Mucosa of rectum (tissue), 2 donors: Measurements from ENCODE around the gene MRAP2.

Source experiments
- H3K27ac ChIP-seq, 2 donors: one replicate each; pipeline ENCODE4 v1.7.0; 2013; ENCODE audit warnings: inconsistent platforms in 2 of 2, low read depth in 2 of 2, low read length in 2 of 2
- H3K27me3 ChIP-seq, 2 donors: one replicate each; pipeline ENCODE4 v1.7.0; 2013; ENCODE audit warnings: low read length in 2 of 2; ENCODE audit not compliant: control insufficient read depth in 2 of 2, insufficient read depth in 2 of 2
- H3K36me3 ChIP-seq, 2 donors: one replicate each; pipeline ENCODE4 v1.7.0; 2013; ENCODE audit warnings: low read length in 2 of 2; ENCODE audit not compliant: control insufficient read depth in 2 of 2, insufficient read depth in 2 of 2
- H3K4me1 ChIP-seq, 2 donors: one replicate each; pipeline ENCODE4 v1.7.0; 2013; ENCODE audit warnings: low read length in 2 of 2, mild to moderate bottlenecking in 1 of 2; ENCODE audit not compliant: control insufficient read depth in 2 of 2, insufficient read depth in 2 of 2
- H3K4me3 ChIP-seq, 2 donors: one replicate each; pipeline ENCODE4 v1.7.0; 2013; ENCODE audit warnings: low read length in 2 of 2
- H3K9ac ChIP-seq, 2 donors: one replicate each; pipeline ENCODE4 v1.7.0; 2013; ENCODE audit warnings: low read length in 2 of 2, low read depth in 1 of 2, mild to moderate bottlenecking in 1 of 2
- H3K9me3 ChIP-seq, 2 donors: one replicate each; pipeline ENCODE4 v1.7.0; 2013; ENCODE audit warnings: low read length in 2 of 2; ENCODE audit not compliant: control insufficient read depth in 2 of 2
- donor health status: healthy.
- donor health status: Normal muscosa, but diverticular disease.

The MRAP2 gene

GRCh38 chr6:84013354-84013753 is 20.2 kb upstream of the MRAP2 start:
- H3K36me3 ChIP-seq = no peaks in the 10 kb centered on the region
- H3K27me3 ChIP-seq = no peaks in the 10 kb centered on the region
- H3K9ac ChIP-seq = no peak overlapping the region
- H3K4me3 ChIP-seq = no peak overlapping the region
- no peaks in the 10 kb centered on the region for H3K9me3 ChIP-seq
- peaks cover 2 to 11% of the 10 kb centered on the region in 2 donors for H3K4me1 ChIP-seq
- H3K27ac ChIP-seq = no peak overlapping the region

GRCh38 chr6:84013931-84014330 is 19.6 kb upstream of the MRAP2 start:
- H3K4me1 ChIP-seq = peaks cover 2 to 11% of the 10 kb centered on the region in 2 donors
- no peak overlapping the region for H3K9ac ChIP-seq

GRCh38 chr6:84016029-84016428 is 17.5 kb upstream of the MRAP2 start:
- Histone ChIP-seq H3K27me3 (no peaks in the 10 kb centered on the region), H3K36me3 (no peaks in the 10 kb centered on the region), H3K9me3 (no peaks in the 10 kb centered on the region), H3K4me1 (peaks cover 2 to 11% of the 10 kb centered on the region in 2 donors), H3K4me3 (no peak overlapping the region), H3K27ac (no peak overlapping the region), H3K9ac (no peak overlapping the region)

More at GRCh38 chr6:84013931-84014330, 19.6 kb upstream of the MRAP2 start:
- Histone ChIP-seq H3K27me3 (no peaks in the 10 kb centered on the region), H3K4me3 (no peak overlapping the region), H3K36me3 (no peaks in the 10 kb centered on the region), H3K9me3 (no peaks in the 10 kb centered on the region), H3K27ac (no peak overlapping the region)

- no peaks in the 10 kb centered on the region for H3K36me3 ChIP-seq
- H3K4me3 ChIP-seq = no peak overlapping the region
- no peaks in the 10 kb centered on the region for H3K9me3 ChIP-seq
- no peaks in the 10 kb centered on the region for H3K27me3 ChIP-seq
- H3K9ac ChIP-seq = no peak overlapping the region
- no peak overlapping the region for H3K27ac ChIP-seq
- peaks cover 2 to 11% of the 10 kb centered on the region in 2 donors for H3K4me1 ChIP-seq
These were observed 15.7 kb upstream of the MRAP2 start for GRCh38 chr6:84017709-84018452.

DNA sequence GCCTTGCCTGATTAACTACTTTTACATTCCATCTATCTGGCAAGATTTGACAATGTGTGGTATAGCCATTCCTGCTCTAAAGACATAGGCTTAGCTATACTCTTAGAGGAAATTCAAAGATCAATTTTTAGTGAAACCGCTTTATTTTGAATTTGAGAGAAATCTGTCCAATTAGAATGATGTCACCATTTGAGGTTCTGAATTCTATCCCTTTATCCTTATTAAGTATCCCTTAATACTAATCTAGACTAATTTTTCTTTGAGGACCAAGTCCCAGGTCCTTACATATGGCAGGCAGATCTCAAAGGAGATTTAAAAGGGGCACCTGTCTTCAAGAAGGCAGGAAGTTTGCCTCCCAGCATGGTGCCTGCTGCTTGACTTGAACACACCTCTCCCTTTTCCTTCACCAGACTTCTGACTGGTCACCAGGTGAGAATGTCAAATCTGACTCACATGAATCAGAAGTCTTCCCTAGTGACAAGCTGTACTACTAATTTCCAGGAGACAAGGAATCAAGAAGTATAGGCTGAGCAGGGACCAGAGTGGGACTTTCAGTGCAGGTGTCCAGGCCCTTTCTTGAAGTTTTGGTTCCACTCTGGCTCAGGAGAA is 15.0 kb upstream of the MRAP2 start:
- H3K27ac ChIP-seq = no peak overlapping the region
- no peaks in the 10 kb centered on the region for H3K27me3 ChIP-seq
- H3K4me1 ChIP-seq = peaks cover 2 to 11% of the 10 kb centered on the region in 2 donors

GRCh38 chr6:84019141-84019841 is 14.3 kb upstream of the MRAP2 start:
- Histone ChIP-seq H3K9ac (no peak overlapping the region), H3K4me1 (peaks cover 2 to 7% of the 10 kb centered on the region in 2 donors), H3K27ac (no peak overlapping the region), H3K4me3 (no peak overlapping the region), H3K9me3 (no peaks in the 10 kb centered on the region), H3K27me3 (no peaks in the 10 kb centered on the region), H3K36me3 (no peaks in the 10 kb centered on the region)

More for the DNA sequence above, 15.0 kb upstream of the MRAP2 start:
- Histone ChIP-seq H3K9me3 (no peaks in the 10 kb centered on the region), H3K9ac (no peak overlapping the region), H3K36me3 (no peaks in the 10 kb centered on the region), H3K4me3 (no peak overlapping the region)

GRCh38 chr6:84019842-84020211 is 13.7 kb upstream of the MRAP2 start:
- Histone ChIP-seq H3K27me3 (no peaks in the 10 kb centered on the region), H3K9ac (no peak overlapping the region), H3K27ac (no peak overlapping the region), H3K36me3 (no peaks in the 10 kb centered on the region), H3K4me3 (no peak overlapping the region), H3K9me3 (no peaks in the 10 kb centered on the region), H3K4me1 (peaks cover 2 to 7% of the 10 kb centered on the region in 2 donors)

GRCh38 chr6:84021625-84022024 is 11.9 kb upstream of the MRAP2 start:
- H3K4me3 ChIP-seq = no peak overlapping the region
- H3K36me3 ChIP-seq = no peaks in the 10 kb centered on the region
- H3K9ac ChIP-seq = no peak overlapping the region
- H3K27ac ChIP-seq = no peak overlapping the region
- peaks cover 0 to 2% of the 10 kb centered on the region in 2 donors for H3K9me3 ChIP-seq
- peaks cover 6 to 14% of the 10 kb centered on the region in 2 donors for H3K4me1 ChIP-seq
- no peaks in the 10 kb centered on the region for H3K27me3 ChIP-seq

- no peaks in the 10 kb centered on the region for H3K27me3 ChIP-seq
- H3K4me1 ChIP-seq = peaks cover 4 to 13% of the 10 kb centered on the region in 2 donors
- H3K27ac ChIP-seq = peak overlapping the region; percentile 46 to 68
- H3K9ac ChIP-seq = no peak overlapping the region
- peak overlapping the region; percentile 41 to 66 for H3K4me3 ChIP-seq
- peaks cover 0 to 2% of the 10 kb centered on the region in 2 donors for H3K9me3 ChIP-seq
- no peaks in the 10 kb centered on the region for H3K36me3 ChIP-seq
These were observed 6.8 kb upstream of the MRAP2 start for GRCh38 chr6:84026721-84027164.
